Esophagus mucosa (tissue), 1 donor: Measurements from ENCODE around the gene DEK. TPM values are rescaled to one million over a fixed set of nuclear protein-coding genes. Genes with fewer than 3 reads are reported as not detected.
"Not testable (repeated sequence)": the region's sequence is repeated elsewhere in the genome, so short reads cannot be mapped to it uniquely, and the experiment has no call there.

Source experiments
- ATAC-seq: fragments of 200-7000 bp; cut with Tn5 transposase; one replicate; pipeline ENCODE4 v1.9.1; 2020
- total RNA-seq: library from RNA; stranded (reverse); gene quantifications from one replicate; pipeline ENCODE4 v1.2.4, GENCODE V29; 2023
- donor health status: DM: yes; HTN: yes; CAD: no.

DEK gene
- 69.1 TPM for total RNA-seq

DNA sequence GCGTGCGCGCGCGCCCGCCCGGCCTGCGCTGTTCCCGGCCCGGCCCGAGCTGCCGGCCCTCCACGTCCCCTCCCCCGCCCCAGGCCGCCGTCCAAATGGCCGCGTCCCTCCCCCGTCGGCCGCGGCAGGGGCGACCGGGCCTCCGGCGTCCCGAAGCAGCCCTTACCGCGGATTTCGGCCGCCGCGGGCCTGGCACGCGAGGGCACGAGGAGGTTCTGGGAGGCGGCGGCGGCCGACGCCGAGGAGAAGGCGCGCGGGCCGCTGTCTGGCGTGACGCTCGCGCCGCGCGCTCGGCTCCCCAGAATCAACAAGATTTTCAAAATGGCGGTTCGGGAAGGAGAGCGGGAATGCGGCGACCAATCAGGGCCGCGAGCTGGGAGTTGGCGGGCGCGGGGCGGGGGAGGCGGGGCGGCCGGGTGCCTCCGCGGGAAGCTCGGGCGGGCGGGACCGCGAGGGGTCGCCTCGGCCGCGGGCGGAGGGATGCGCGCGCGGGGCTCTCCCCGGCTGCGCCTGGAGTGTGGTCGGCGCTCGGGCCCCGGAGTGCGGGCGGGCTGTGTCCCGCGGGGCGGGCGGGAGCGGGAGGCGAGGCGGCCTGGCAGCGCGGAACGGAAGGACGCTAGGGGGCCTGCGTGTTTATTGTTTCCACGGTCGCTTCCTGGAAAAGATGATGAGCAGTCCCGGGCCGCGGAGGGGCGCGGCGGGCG, at the start of gene DEK:
DEK (minus strand) TSS at position 312 of the 704 bp plus-strand sequence. CDS start 543 bp downstream, outside the sequence.
- ATAC-seq, result peak; percentile 68

- ATAC-seq, result no peak
These were observed 48.0 kb upstream of the DEK start for GRCh38 chr6:18312368-18312767.

GRCh38 chr6:18310010-18310409, 45.7 kb upstream of the DEK start:
- not testable (repeated sequence) for ATAC-seq

DNA sequence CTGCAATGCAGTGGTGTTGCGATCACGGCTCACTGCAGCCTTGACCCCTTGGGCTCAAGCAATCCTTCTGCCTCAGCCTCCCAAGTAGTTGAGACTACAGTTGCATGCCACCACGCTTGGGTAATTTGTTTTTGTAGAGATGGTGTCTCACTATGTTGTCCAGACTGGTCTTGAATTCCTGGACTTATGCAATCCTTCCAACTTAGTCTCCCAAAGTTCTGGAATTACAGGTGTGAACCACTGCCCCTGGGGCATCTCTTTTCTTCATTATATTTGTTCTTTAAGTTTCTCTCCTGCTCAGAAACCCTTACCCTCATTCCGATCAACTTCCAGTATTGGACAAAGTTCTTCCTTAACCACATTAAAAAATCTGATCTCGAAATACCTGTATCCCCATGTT, 44.7 kb upstream of the DEK start:
- no peak for ATAC-seq

GRCh38 chr6:18308070-18308735, 43.9 kb upstream of the DEK start:
- ATAC-seq, result no peak

DNA sequence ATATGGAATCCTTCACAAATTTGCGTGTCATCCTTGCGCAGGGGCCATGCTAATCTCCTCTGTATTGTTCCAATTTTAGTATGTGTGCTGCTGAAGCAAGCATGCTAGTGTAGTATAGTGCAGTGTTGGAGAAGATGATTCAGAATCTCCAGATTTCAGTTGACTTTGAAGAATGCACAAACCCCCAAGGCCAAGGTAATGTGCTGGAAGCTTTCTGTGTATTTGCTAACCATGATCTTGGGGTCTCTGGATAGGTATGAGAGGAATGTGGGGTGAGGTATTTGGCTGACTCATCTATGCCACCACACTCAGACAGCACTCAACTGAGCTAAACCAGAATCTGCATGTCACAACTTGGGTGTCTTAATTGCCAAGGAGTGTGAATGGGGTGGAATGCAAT, 42.6 kb upstream of the DEK start:
- ATAC-seq, result no peak

- ATAC-seq, result no peak
These were observed 38.5 kb upstream of the DEK start for GRCh38 chr6:18302561-18303439.

- ATAC-seq, result no peak
These were observed 29.0 kb upstream of the DEK start for GRCh38 chr6:18293076-18293904.

- no peak for ATAC-seq
These were observed 25.0 kb upstream of the DEK start for GRCh38 chr6:18289283-18289682.

DNA sequence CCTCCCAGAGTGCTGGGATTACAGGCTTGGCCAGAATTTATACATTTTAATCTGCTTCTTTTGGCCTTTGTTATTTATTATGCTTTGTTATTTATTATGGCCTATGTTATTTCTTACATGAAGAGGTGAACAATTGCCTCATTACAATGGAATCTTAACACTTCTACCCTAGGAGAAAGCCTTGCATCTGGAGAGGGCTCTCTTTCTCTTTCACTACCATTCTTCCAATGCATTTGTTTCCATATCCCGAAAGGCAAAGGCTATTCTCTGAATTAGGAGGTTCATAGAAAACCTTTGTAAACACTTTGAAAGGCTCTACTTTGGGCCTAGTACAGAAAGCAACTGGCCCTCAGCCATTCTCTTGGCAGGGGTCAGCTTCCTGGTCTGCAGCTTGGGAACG, 19.9 kb upstream of the DEK start:
- ATAC-seq, result no peak

- no peak for ATAC-seq
These were observed 17.2 kb upstream of the DEK start for GRCh38 chr6:18281564-18281963.

- ATAC-seq, result no peak
These were observed 15.8 kb upstream of the DEK start for GRCh38 chr6:18280084-18280483.

DNA sequence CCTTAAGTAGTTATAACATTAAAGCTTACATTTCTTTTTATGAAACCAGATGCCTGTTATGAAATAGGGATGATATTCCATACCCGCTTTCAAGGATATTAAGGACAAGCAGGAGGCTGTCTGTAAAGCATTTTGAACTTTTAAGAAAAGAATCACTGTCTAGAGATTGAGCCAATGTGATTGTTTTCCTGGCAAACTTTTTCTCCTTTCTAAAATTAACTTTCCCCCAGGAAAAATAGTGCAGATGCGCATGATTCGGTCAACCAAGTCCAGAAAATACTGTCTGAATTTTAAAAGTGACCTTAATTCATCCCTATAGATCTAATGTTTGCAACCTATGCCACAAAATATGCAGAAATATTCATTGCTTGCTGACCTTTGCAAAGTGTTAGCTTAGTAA, 15.1 kb upstream of the DEK start:
- ATAC-seq, result no peak

GRCh38 chr6:18277237-18278006, 13.1 kb upstream of the DEK start:
- ATAC-seq, result peak; percentile 40

DNA sequence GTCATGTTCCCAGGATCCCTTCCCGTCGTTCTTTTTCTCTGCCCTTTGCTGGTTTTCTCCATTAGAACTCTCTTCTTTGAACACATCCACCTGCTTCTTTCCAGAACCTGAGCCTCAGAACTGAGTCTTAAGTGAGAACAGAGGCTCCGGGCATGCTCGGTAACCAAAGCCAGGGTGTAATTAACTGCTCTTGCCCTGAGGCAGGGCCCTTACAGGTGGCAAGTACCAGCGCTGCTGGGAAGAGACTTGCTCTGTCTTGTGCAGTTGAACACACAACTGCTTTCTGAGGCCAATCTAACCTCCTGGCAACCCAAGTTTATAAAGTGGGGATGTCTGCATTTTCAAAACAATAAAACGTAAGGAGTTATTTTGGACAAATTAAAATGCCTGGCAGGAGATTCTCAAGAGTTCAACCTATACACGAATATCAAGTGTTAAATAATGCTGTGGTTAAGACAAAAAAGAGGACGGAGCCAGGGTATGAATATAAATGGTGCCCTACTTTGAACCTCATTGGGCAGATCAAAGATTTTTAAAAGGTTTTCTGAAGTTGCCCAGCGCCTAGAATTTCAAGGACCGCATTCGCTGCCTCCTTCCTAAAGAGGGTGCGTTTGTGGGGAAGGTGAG, 12.4 kb upstream of the DEK start:
- peak; percentile 77 for ATAC-seq

DNA sequence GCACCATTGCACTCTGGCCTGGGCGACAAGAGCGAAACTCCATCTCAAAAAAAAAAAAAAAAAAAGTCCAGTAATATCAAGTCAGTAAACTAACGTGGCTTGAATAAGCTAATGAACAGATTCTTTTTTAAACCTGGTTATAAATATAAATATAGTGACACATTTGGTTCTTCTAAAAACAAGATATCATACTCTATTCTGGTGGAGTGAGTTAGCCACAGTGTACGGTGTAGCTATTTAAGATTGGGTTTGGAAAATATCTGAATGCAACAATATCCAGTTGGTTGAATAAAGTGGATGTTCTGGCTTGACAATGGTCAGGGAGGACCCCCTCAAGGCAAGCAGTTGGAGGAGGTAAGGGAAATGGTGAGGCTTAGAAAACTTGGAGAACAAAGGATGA, 5.9 kb upstream of the DEK start:
- ATAC-seq, result no peak

DNA sequence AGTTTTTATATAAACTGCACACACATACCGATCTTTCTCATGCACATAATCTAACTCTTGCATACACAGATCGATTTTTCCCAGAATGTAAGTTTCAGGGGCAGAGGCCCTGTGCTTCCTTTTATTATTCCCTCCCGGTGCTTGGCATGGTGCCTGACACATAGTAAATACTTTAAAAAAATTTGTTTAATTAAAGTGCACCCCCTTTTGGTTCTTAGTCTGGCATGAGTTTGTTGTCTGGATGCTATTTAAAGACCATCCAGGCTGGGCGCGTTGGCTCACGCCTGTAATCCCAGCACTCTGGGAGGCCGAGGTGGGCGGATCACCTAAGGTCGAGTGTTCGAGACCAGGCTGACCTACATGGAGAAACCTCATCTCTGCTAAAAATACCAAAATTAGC, 5.4 kb upstream of the DEK start:
- no peak for ATAC-seq

DNA sequence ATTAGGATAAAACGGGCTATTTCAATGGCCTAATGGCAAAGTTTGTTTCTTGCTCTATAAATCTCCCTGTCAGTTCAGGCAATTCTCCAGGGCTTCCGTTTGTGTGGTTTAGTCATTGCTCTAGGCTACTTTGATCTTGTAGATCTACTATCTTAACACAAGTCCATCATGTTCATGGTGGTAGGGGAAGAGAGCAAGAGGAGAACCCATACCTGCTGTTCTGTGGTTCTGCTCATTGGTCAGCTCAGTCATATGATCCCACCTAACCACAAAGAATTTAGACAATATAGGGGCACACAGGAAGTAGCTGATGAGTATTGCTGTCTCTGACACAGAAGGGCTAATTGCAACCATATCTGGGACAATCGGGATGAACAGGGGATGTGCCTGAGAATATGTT, 4.9 kb upstream of the DEK start:
- no peak for ATAC-seq

DNA sequence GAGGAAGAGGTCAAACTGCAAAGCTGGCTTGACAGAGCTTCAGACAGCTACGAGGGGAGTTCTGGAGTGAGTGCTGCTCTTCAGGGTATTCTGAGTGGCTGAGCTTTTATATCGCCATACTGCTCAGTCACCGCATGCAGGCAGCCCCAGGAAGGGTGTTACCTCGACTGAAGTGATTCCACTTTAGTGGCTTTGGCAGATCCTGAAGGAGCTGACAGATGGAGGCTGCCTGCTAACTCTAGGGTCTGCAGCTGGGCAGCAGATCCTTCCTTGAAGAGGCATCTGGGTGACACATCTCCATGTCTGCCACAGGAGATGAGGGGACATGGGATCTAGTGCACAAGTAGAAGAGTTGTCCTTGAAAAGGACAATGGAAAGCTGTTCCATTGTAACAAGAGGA, 3.7 kb upstream of the DEK start:
- ATAC-seq, result no peak

DNA sequence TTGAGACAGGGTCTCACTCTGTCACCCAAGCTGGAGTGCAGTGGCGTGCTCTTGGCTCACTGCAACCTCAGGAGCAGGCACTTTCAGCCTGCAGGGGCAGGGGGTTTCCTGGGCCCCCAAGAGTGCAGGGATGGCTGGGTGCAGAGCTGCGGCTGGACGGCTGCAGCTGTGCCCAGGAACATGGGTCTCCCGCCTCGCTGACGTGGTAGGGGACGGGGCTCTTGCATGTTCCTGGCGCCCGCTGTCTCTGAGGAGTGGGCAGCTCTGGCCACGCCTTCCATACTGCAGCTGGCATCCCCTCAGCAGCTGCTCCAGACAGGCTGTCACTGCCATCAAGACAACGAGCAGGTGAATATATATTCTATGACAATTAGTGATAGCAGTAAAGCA, 2.2 kb upstream of the DEK start:
- ATAC-seq, result no peak

DNA sequence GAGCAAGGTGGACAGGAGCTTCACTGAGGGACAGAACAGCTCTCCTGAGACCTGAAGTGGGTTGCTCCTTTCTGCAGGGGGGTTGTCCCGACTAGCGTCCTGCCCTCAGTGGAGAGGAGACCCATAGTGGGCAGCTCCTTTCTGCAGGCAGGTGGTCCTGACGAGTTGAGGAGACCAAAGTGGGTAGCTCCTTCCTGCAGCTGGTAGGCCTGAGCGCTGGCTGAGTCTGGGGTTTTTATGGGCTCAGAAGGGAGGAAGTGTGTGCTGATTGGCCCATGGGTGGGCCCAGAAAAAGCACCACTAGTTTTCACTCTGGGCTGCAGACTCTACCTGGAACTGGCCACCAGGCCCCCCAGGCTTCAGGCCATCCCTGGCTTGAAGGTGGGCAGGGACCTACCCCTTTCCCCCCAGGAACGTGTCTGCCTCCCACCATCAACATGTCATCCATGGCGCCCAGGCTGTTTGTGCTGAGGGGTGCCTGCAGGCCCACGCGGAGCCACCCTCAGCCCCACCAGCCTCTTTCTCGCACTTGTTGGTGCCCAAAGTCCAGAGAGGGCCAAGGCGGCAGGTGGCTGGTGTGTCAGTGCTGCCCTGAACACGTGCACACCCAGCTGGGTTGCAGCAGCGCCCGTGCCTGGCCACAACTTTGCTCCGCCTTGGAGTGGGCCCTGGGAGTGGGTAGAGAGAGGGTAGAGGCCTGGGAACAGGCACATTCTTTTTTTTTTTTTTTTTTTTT, 1.6 kb upstream of the DEK start:
- ATAC-seq, result no peak
